ES-I3 (cell line): ENCODE data around the gene CRTC1.

Experiments
- H3K36me3 ChIP-seq: 2 replicates; pipeline ENCODE4 v1.6.1; 2013; ENCODE audit warnings: mild to moderate bottlenecking, low read length, control low read depth, moderate library complexity; ENCODE audit not compliant: insufficient read depth
- H3K4me1 ChIP-seq: 2 replicates; pipeline ENCODE4 v1.6.1; 2013; ENCODE audit warnings: mild to moderate bottlenecking, control low read depth, low read length; ENCODE audit not compliant: insufficient read depth
- H3K9ac ChIP-seq: 2 replicates; pipeline ENCODE4 v1.6.1; 2013; ENCODE audit warnings: low read depth, mild to moderate bottlenecking, low read length, moderate library complexity
- H3K9me3 ChIP-seq: 2 replicates; pipeline ENCODE4 v1.6.1; 2013; ENCODE audit warnings: mild to moderate bottlenecking, low read length, moderate library complexity; ENCODE audit not compliant: control insufficient read depth, insufficient read depth

Gene CRTC1

GRCh38 chr19:18772620-18773587, 89.4 kb downstream of the CRTC1 start:
- Histone ChIP-seq H3K4me1 (peaks cover 7% of the 10 kb centered on the region; the same call in 1 of the 2 replicates), H3K9ac (no peak overlapping the region), H3K36me3 (no peaks in the 10 kb centered on the region), H3K9me3 (no peaks in the 10 kb centered on the region)

GRCh38 chr19:18773682-18774081, 90.2 kb downstream of the CRTC1 start:
- Histone ChIP-seq H3K9me3 (no peaks in the 10 kb centered on the region), H3K9ac (no peak overlapping the region), H3K36me3 (no peaks in the 10 kb centered on the region), H3K4me1 (peaks cover 7% of the 10 kb centered on the region; the same call in 1 of the 2 replicates)

GRCh38 chr19:18774107-18774506, 90.6 kb downstream of the CRTC1 start:
- Histone ChIP-seq H3K4me1 (peaks cover 7% of the 10 kb centered on the region; the same call in 1 of the 2 replicates), H3K9ac (no peak overlapping the region), H3K36me3 (no peaks in the 10 kb centered on the region), H3K9me3 (no peaks in the 10 kb centered on the region)

GRCh38 chr19:18774782-18775444, 91.4 kb downstream of the CRTC1 start:
- peaks cover 7% of the 10 kb centered on the region; the same call in 1 of the 2 replicates for H3K4me1 ChIP-seq
- no peak overlapping the region for H3K9ac ChIP-seq
- H3K36me3 ChIP-seq: no peaks in the 10 kb centered on the region
- no peaks in the 10 kb centered on the region for H3K9me3 ChIP-seq

GRCh38 chr19:18775586-18776287, 92.3 kb downstream of the CRTC1 start:
- H3K36me3 ChIP-seq: no peaks in the 10 kb centered on the region
- H3K9me3 ChIP-seq: no peaks in the 10 kb centered on the region
- no peak overlapping the region for H3K9ac ChIP-seq
- H3K4me1 ChIP-seq: peaks cover 7% of the 10 kb centered on the region; the same call in 1 of the 2 replicates

- no peak overlapping the region for H3K9ac ChIP-seq
- peaks cover 7% of the 10 kb centered on the region; the same call in 1 of the 2 replicates for H3K4me1 ChIP-seq
- no peaks in the 10 kb centered on the region for H3K36me3 ChIP-seq
These were observed 92.8 kb downstream of the CRTC1 start for GRCh38 chr19:18776288-18776594.

GRCh38 chr19:18776736-18777135, 93.3 kb downstream of the CRTC1 start:
- Histone ChIP-seq H3K9me3 (no peaks in the 10 kb centered on the region), H3K4me1 (peaks cover 7% of the 10 kb centered on the region; the same call in 1 of the 2 replicates), H3K9ac (no peak overlapping the region), H3K36me3 (no peaks in the 10 kb centered on the region)

More at GRCh38 chr19:18776288-18776594, 92.8 kb downstream of the CRTC1 start:
- no peaks in the 10 kb centered on the region for H3K9me3 ChIP-seq

GRCh38 chr19:18777301-18778075, 94.0 kb downstream of the CRTC1 start:
- H3K9me3 ChIP-seq: no peaks in the 10 kb centered on the region

GRCh38 chr19:18778076-18778389, 94.6 kb downstream of the CRTC1 start:
- H3K9ac ChIP-seq: no peak overlapping the region
- peaks cover 7% of the 10 kb centered on the region; the same call in 1 of the 2 replicates for H3K4me1 ChIP-seq
- H3K9me3 ChIP-seq: no peaks in the 10 kb centered on the region
- H3K36me3 ChIP-seq: no peaks in the 10 kb centered on the region

More at GRCh38 chr19:18777301-18778075, 94.0 kb downstream of the CRTC1 start:
- Histone ChIP-seq H3K4me1 (peaks cover 7% of the 10 kb centered on the region; the same call in 1 of the 2 replicates), H3K9ac (no peak overlapping the region), H3K36me3 (no peaks in the 10 kb centered on the region)

- Histone ChIP-seq H3K9me3 (no peaks in the 10 kb centered on the region), H3K4me1 (peaks cover 7% of the 10 kb centered on the region; the same call in 1 of the 2 replicates), H3K36me3 (no peaks in the 10 kb centered on the region), H3K9ac (no peak overlapping the region)
These were observed 95.5 kb downstream of the CRTC1 start for GRCh38 chr19:18778826-18779495.

GRCh38 chr19:18780081-18780480, 96.6 kb downstream of the CRTC1 start:
- Histone ChIP-seq H3K36me3 (no peaks in the 10 kb centered on the region), H3K9me3 (no peaks in the 10 kb centered on the region), H3K4me1 (peaks cover 7% of the 10 kb centered on the region; the same call in 1 of the 2 replicates), H3K9ac (no peak overlapping the region)

- H3K9me3 ChIP-seq: no peaks in the 10 kb centered on the region
- peaks cover 7% of the 10 kb centered on the region; the same call in 1 of the 2 replicates for H3K4me1 ChIP-seq
- H3K36me3 ChIP-seq: no peaks in the 10 kb centered on the region
- H3K9ac ChIP-seq: no peak overlapping the region
These were observed 97.2 kb downstream of the CRTC1 start for GRCh38 chr19:18780631-18781030.

- Histone ChIP-seq H3K36me3 (no peaks in the 10 kb centered on the region), H3K4me1 (peaks cover 7% of the 10 kb centered on the region; the same call in 1 of the 2 replicates), H3K9me3 (no peaks in the 10 kb centered on the region), H3K9ac (no peak overlapping the region)
These were observed 97.6 kb downstream of the CRTC1 start for GRCh38 chr19:18781047-18781600.
